Activated T-helper 1 cell treated with Interleukin-2 at 50 U/mL for 16 hours (primary cell): ENCODE measurements around the gene DALRD3.
A peak's percentile ranks its signal among the peaks of the same experiment; 100 is the strongest.
"Not testable (repeated sequence)": the region's sequence is repeated elsewhere in the genome, so short reads cannot be mapped to it uniquely, and the experiment has no call there.

ENCODE experiments used
- DNase-seq: peaks from one replicate; pipeline ENCODE4 v3.0.0-alpha.2; 2020; ENCODE audit warnings: low read depth

The DALRD3 gene

GRCh38 chr3:49021813-49022687 is 3.7 kb upstream of the DALRD3 start, which contains the start of gene NDUFAF3:
Gene NDUFAF3 (plus strand): TSS chr3:49022121. CDS start chr3:49022145, 24 bp downstream.
- DNase-seq: peak; percentile 87

- DNase-seq: peak; percentile 97
These were observed 2.9 kb upstream of the DALRD3 start for GRCh38 chr3:49021213-49021812.

- DNase-seq: no peak
These were observed 2.2 kb upstream of the DALRD3 start for GRCh38 chr3:49020330-49021212.

GRCh38 chr3:49019941-49020329 is 1.6 kb upstream of the DALRD3 start:
- DNase-seq: no peak

- no peak for DNase-seq
These were observed 277 bp upstream of the DALRD3 start for GRCh38 chr3:49018707-49019006.

GRCh38 chr3:49017229-49017970 is 980 bp downstream of the DALRD3 start:
- no peak for DNase-seq

GRCh38 chr3:49016414-49017228 is 1.8 kb downstream of the DALRD3 start:
- DNase-seq: no peak

- no peak for DNase-seq
These were observed 2.6 kb downstream of the DALRD3 start for GRCh38 chr3:49015765-49016164.

- no peak for DNase-seq
These were observed 3.3 kb downstream of the DALRD3 start for GRCh38 chr3:49015072-49015471.

- no peak for DNase-seq
These were observed 4.4 kb downstream of the DALRD3 start for GRCh38 chr3:49013738-49014660.

- DNase-seq: no peak
These were observed 5.2 kb downstream of the DALRD3 start for GRCh38 chr3:49013113-49013737.

GRCh38 chr3:49012441-49013017 is 5.9 kb downstream of the DALRD3 start:
- DNase-seq: no peak

- DNase-seq: no peak
These were observed 9.0 kb downstream of the DALRD3 start for GRCh38 chr3:49009396-49009795.

- not testable (repeated sequence) for DNase-seq
These were observed 9.8 kb downstream of the DALRD3 start for GRCh38 chr3:49008627-49009026.

- DNase-seq: peak; percentile 80
These were observed 10.4 kb downstream of the DALRD3 start for GRCh38 chr3:49007771-49008528.

- DNase-seq: peak; percentile 95
These were observed 11.2 kb downstream of the DALRD3 start, which contains the start of gene WDR6 for GRCh38 chr3:49007068-49007770. Gene WDR6 (plus strand): TSS chr3:49007391. CDS start chr3:49007432, 41 bp downstream.

GRCh38 chr3:49006408-49007067 is 11.8 kb downstream of the DALRD3 start:
- no peak for DNase-seq
